Neural progenitor cell (in vitro differentiated cells): Measurements from ENCODE around the gene CACNA1C. TPM values are rescaled to one million over a fixed set of nuclear protein-coding genes. Genes with fewer than 3 reads are reported as not detected.

ENCODE experiments used
- DNase-seq: peaks from one replicate; pipeline ENCODE4 v3.0.0-alpha.2; 2016; ENCODE audit warnings: low spot score
- H2AFZ ChIP-seq: fragments of 200-600 bp; sonication (generic); replicated peaks from 2 replicates; pipeline ENCODE4 v1.6.1; 2016; ENCODE audit warnings: antibody characterized with exemption
- H3F3A ChIP-seq: fragments of 200-600 bp; sonication (generic); 2 replicates; pipeline ENCODE4 v1.6.1; 2016; ENCODE audit warnings: antibody characterized with exemption, low read depth
- H3K27ac ChIP-seq: fragments of 200-600 bp; sonication (generic); 2 replicates; pipeline ENCODE4 v1.5.1; 2016; ENCODE audit warnings: mild to moderate bottlenecking
- H3K27me3 ChIP-seq: fragments of 200-600 bp; sonication (generic); 2 replicates; pipeline ENCODE4 v1.6.1; 2016; ENCODE audit warnings: mild to moderate bottlenecking, moderate library complexity
- H3K36me3 ChIP-seq: fragments of 200-600 bp; sonication (generic); 2 replicates; pipeline ENCODE4 v1.5.1; 2016
- H3K4me1 ChIP-seq: fragments of 200-600 bp; sonication (generic); 2 replicates; pipeline ENCODE4 v1.6.1; 2016; ENCODE audit warnings: mixed run types
- H3K4me2 ChIP-seq: fragments of 200-600 bp; sonication (generic); 2 replicates; pipeline ENCODE4 v1.6.1; 2016
- H3K4me3 ChIP-seq: fragments of 200-600 bp; sonication (generic); 2 replicates; pipeline ENCODE4 v1.5.1; 2016
- H3K79me2 ChIP-seq: fragments of 200-600 bp; sonication (generic); 2 replicates; pipeline ENCODE4 v1.6.1; 2016; ENCODE audit warnings: low read depth
- H3K9ac ChIP-seq: fragments of 200-600 bp; sonication (generic); 2 replicates; pipeline ENCODE4 v1.6.1; 2016
- H3K9me3 ChIP-seq: fragments of 200-600 bp; sonication (generic); 2 replicates; pipeline ENCODE4 v1.5.1; 2016; ENCODE audit warnings: low read depth
- H4K20me1 ChIP-seq: fragments of 200-600 bp; sonication (generic); 2 replicates; pipeline ENCODE4 v1.6.1; 2016; ENCODE audit warnings: low read depth
- H3K27ac Mint-ChIP-seq: 3 replicates; pipeline ENCODE4 v1.8.0; 2021; ENCODE audit warnings: mixed read lengths
- H3K27me3 Mint-ChIP-seq: 2 replicates; pipeline ENCODE4 v1.8.0; 2022; ENCODE audit warnings: low read depth, mild to moderate bottlenecking, inconsistent platforms, moderate library complexity, mixed read lengths; ENCODE audit not compliant: insufficient read depth
- H3K36me3 Mint-ChIP-seq: 3 replicates; pipeline ENCODE4 v1.8.0; 2021; ENCODE audit warnings: mixed read lengths
- H3K4me1 Mint-ChIP-seq: 3 replicates; pipeline ENCODE4 v1.8.0; 2021; ENCODE audit warnings: mixed read lengths
- H3K4me3 Mint-ChIP-seq: 3 replicates; pipeline ENCODE4 v1.8.0; 2021; ENCODE audit warnings: mild to moderate bottlenecking, moderate library complexity, mixed read lengths
- H3K9me3 Mint-ChIP-seq: 3 replicates; pipeline ENCODE4 v1.8.0; 2020; ENCODE audit warnings: mixed read lengths
- EZH2 ChIP-seq: fragments of 200-600 bp; sonication (generic); IDR thresholded peaks from 2 replicates; pipeline ENCODE4 v1.6.1; 2017; ENCODE audit warnings: antibody characterized with exemption, mild to moderate bottlenecking, moderate library complexity
- EZH2phosphoT487 ChIP-seq: fragments of 200-600 bp; sonication (generic); IDR thresholded peaks from 2 replicates; pipeline ENCODE4 v1.6.1; 2017; ENCODE audit warnings: antibody characterized with exemption
- total RNA-seq: library from RNA; depleted of rRNA; stranded (reverse); fragments of >200 nt; gene quantifications from 2 replicates; pipeline ENCODE4 v1.2.3, GENCODE V29; 2015; ENCODE audit warnings: low replicate concordance
- TF ChIP-seq, protein P1 (sequence below): fragments of 200-600 bp; sonication (generic); IDR thresholded peaks from 2 replicates; pipeline ENCODE4 v1.5.1; 2017; ENCODE audit warnings: antibody characterized with exemption, mild to moderate bottlenecking

CACNA1C gene
- total RNA-seq, 1 donor from 2014 or later = 2.7 TPM

DNA sequence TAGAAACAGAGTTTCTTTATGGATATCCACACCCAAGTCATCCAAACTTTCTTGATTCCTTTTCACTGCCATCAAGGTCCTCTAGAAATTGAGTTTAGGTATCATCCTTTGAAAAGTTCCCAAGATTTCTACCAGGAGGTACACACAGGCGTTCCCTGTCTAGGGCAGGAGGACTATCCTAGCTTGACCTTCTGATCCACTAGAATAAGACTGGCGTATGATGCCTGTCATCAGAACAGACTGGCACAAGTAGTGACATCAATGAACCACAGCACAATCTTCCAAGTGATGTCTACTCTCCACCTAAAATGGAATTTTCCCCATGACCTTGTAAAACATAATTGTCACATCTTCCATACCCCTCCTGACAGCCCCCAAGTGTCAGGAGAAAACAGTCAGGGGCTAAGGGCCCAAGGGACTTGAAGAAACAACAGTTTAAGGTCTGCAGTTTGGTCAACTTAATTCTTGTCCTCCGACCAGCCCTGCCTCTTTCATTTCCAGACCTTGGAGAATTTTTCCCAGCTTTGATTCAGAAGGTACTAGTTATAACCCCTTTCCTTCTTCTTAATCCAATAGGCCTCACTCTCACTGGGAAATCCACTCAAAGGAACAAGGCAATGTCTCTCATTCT, 641.3 kb downstream of the CACNA1C start:
- DNase-seq = no peak
- TF ChIP-seq EZH2phosphoT487 = no peak
- TF ChIP-seq EZH2 = no peak
- TF ChIP-seq, protein P1, sequence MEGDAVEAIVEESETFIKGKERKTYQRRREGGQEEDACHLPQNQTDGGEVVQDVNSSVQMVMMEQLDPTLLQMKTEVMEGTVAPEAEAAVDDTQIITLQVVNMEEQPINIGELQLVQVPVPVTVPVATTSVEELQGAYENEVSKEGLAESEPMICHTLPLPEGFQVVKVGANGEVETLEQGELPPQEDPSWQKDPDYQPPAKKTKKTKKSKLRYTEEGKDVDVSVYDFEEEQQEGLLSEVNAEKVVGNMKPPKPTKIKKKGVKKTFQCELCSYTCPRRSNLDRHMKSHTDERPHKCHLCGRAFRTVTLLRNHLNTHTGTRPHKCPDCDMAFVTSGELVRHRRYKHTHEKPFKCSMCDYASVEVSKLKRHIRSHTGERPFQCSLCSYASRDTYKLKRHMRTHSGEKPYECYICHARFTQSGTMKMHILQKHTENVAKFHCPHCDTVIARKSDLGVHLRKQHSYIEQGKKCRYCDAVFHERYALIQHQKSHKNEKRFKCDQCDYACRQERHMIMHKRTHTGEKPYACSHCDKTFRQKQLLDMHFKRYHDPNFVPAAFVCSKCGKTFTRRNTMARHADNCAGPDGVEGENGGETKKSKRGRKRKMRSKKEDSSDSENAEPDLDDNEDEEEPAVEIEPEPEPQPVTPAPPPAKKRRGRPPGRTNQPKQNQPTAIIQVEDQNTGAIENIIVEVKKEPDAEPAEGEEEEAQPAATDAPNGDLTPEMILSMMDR = no peak
- Histone ChIP-seq H3K9ac (no peak overlapping the region), H3K4me2 (no peak overlapping the region), H3K79me2 (no peaks in the 10 kb centered on the region), H3F3A (peaks cover 20% of the 10 kb centered on the region), H3K4me3 (no peak overlapping the region), H4K20me1 (no peaks in the 10 kb centered on the region), H3K4me1 (no peaks in the 10 kb centered on the region), H3K27me3 (peaks cover 41% of the 10 kb centered on the region), H3K36me3 (no peaks in the 10 kb centered on the region), H2AFZ (no peak overlapping the region), H3K9me3 (no peaks in the 10 kb centered on the region), H3K27ac (no peak overlapping the region)
- H3K27me3 Mint-ChIP-seq = peaks cover 54% of the 10 kb centered on the region
- H3K27ac Mint-ChIP-seq = no peak overlapping the region
- no peak overlapping the region for H3K4me3 Mint-ChIP-seq
- no peaks in the 10 kb centered on the region for H3K36me3 Mint-ChIP-seq
- H3K9me3 Mint-ChIP-seq = peaks cover 9% of the 10 kb centered on the region
- H3K4me1 Mint-ChIP-seq = peaks cover 8% of the 10 kb centered on the region

DNA sequence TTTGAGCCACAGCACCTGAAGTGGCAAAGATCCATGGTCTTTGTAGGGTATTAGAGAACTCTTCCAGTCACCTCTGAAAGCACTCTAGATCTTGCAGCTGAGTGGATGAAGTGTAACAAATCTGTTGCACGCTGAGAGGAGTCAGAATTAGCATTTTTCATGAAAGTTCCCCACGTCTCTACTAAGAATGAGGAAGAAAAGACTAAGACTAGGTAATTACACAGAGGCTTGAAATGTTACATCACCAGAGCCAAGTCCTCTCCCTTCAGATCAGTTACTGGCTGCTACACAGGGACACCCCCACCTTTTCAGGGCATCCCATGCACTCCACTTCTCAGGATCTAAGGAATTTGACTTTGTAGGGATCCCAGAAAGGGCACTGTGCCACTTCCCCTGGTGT, 643.3 kb downstream of the CACNA1C start:
- H4K20me1 ChIP-seq = no peaks in the 10 kb centered on the region
- no peak for DNase-seq
- Mint-ChIP-seq H3K4me3 (no peak overlapping the region), H3K27me3 (peaks cover 44% of the 10 kb centered on the region), H3K36me3 (no peaks in the 10 kb centered on the region), H3K4me1 (peaks cover 4% of the 10 kb centered on the region), H3K9me3 (peaks cover 13% of the 10 kb centered on the region), H3K27ac (no peak overlapping the region)
- H3K4me2 ChIP-seq = no peak overlapping the region
- peaks cover 9% of the 10 kb centered on the region for H3F3A ChIP-seq
- no peak overlapping the region for H3K27ac ChIP-seq
- no peak overlapping the region for H3K4me3 ChIP-seq
- H3K27me3 ChIP-seq = peaks cover 25% of the 10 kb centered on the region
- no peaks in the 10 kb centered on the region for H3K36me3 ChIP-seq
- H2AFZ ChIP-seq = no peak overlapping the region
- TF ChIP-seq, protein P1 = no peak
- no peak for TF ChIP-seq EZH2phosphoT487
- no peak for TF ChIP-seq EZH2
- no peak overlapping the region for H3K9ac ChIP-seq
- H3K4me1 ChIP-seq = no peaks in the 10 kb centered on the region
- no peaks in the 10 kb centered on the region for H3K79me2 ChIP-seq
- no peaks in the 10 kb centered on the region for H3K9me3 ChIP-seq

DNA sequence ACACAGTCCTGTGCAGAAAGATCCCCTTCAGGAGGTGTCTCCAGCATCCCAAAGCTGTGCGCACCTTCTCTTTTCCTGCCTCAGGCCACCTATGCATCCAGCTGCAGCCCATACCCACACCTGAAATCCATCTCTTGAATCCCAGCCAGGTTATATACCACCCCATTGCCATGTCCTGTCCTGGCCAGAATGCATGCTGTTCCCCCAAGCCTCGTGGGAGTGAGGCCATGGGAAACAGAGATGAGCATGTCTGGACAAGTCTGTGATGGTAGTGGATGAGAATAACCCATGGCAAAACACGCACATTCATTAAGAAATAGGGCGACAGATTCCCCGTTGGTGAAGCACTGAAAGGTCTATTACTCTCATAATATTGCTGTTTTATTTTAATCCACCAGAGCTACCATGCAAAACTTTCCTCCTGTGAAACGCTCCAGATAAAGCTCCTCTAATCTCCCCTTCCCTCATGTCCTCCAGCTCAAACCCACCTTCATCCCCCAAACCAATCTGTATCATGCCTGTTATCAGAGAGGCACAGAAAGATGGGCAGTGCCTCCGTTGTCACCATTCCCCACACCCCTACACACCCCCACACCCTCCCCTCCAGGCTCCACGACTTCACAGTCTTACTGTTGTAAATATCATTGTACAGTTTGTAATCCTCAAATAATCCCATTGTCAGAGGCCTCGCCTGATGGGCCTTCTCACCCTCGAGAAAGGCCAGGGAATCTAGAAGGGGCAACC, 644.4 kb downstream of the CACNA1C start:
- no peak for DNase-seq
- H3K36me3 Mint-ChIP-seq = no peaks in the 10 kb centered on the region
- no peak overlapping the region for H3K9ac ChIP-seq
- no peak overlapping the region for H3K4me3 Mint-ChIP-seq
- no peaks in the 10 kb centered on the region for H3K9me3 ChIP-seq
- H3K9me3 Mint-ChIP-seq = peaks cover 13% of the 10 kb centered on the region
- H3K4me3 ChIP-seq = no peak overlapping the region
- no peak overlapping the region for H3K27ac Mint-ChIP-seq
- no peaks in the 10 kb centered on the region for H3K4me1 ChIP-seq
- no peaks in the 10 kb centered on the region for H3K79me2 ChIP-seq
- no peaks in the 10 kb centered on the region for H3K36me3 ChIP-seq
- H4K20me1 ChIP-seq = no peaks in the 10 kb centered on the region
- no peak for TF ChIP-seq EZH2phosphoT487
- no peak overlapping the region for H3K4me2 ChIP-seq
- peaks cover 9% of the 10 kb centered on the region for H3F3A ChIP-seq
- no peak overlapping the region for H3K27ac ChIP-seq
- H3K27me3 Mint-ChIP-seq = peaks cover 40% of the 10 kb centered on the region
- no peak overlapping the region for H2AFZ ChIP-seq
- peaks cover 21% of the 10 kb centered on the region for H3K27me3 ChIP-seq
- H3K4me1 Mint-ChIP-seq = no peaks in the 10 kb centered on the region

DNA sequence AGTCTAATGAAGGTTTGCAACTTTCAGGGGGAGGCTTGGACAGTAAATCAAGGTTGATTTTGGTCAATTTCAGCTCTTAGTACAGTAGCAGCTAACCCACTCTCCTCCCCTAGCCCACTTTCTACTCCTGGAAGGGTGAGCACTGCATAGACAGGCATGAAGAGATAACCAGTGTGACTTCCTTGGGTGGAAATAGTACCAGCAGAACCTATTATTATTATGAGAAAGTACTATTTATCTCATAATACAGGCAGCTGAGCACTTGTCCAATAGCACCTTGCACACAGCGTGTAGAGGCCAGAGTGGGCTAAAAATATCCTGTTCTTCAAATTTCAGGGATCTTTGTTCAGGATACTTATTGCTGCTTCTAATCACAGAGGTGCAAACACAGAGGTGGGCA, 645.8 kb downstream of the CACNA1C start:
- no peaks in the 10 kb centered on the region for H3K36me3 Mint-ChIP-seq

More for the DNA sequence above, 645.8 kb downstream of the CACNA1C start:
- no peaks in the 10 kb centered on the region for H3K79me2 ChIP-seq
- H3K27me3 ChIP-seq = peaks cover 11% of the 10 kb centered on the region
- no peak overlapping the region for H3K4me2 ChIP-seq
- H4K20me1 ChIP-seq = no peaks in the 10 kb centered on the region
- Mint-ChIP-seq H3K27ac (no peak overlapping the region), H3K27me3 (peaks cover 29% of the 10 kb centered on the region), H3K4me1 (no peaks in the 10 kb centered on the region), H3K4me3 (no peak overlapping the region), H3K9me3 (peaks cover 12% of the 10 kb centered on the region)
- H3K9me3 ChIP-seq = no peaks in the 10 kb centered on the region
- no peaks in the 10 kb centered on the region for H3K4me1 ChIP-seq
- no peak for TF ChIP-seq EZH2phosphoT487
- TF ChIP-seq EZH2 = no peak
- TF ChIP-seq, protein P1 = no peak
- no peak overlapping the region for H2AFZ ChIP-seq
- no peak for DNase-seq
- no peak overlapping the region for H3K9ac ChIP-seq
- no peak overlapping the region for H3K27ac ChIP-seq
- H3F3A ChIP-seq = no peaks in the 10 kb centered on the region
- no peaks in the 10 kb centered on the region for H3K36me3 ChIP-seq
- no peak overlapping the region for H3K4me3 ChIP-seq
